PC-3 (cell line): ENCODE results near the gene ZNF117.

Experiments
- CTCF ChIP-seq: fragments of 300-600 bp; sonication (generic); conservative IDR thresholded peaks from 2 replicates; pipeline ENCODE4 v1.5.1; 2017; ENCODE audit warnings: antibody characterized with exemption, low read depth, mild to moderate bottlenecking, low read length
- EZH2 ChIP-seq: fragments of 300-600 bp; sonication (generic); IDR thresholded peaks from one replicate; pipeline ENCODE4 v1.6.1; 2017; ENCODE audit warnings: antibody characterized with exemption, mild to moderate bottlenecking, low read length; ENCODE audit not compliant: unreplicated experiment
- EZH2phosphoT487 ChIP-seq: fragments of 300-600 bp; sonication (generic); IDR thresholded peaks from 2 replicates; pipeline ENCODE4 v1.6.1; 2018; ENCODE audit warnings: mild to moderate bottlenecking, antibody characterized with exemption, low read length, borderline replicate concordance

DNA sequence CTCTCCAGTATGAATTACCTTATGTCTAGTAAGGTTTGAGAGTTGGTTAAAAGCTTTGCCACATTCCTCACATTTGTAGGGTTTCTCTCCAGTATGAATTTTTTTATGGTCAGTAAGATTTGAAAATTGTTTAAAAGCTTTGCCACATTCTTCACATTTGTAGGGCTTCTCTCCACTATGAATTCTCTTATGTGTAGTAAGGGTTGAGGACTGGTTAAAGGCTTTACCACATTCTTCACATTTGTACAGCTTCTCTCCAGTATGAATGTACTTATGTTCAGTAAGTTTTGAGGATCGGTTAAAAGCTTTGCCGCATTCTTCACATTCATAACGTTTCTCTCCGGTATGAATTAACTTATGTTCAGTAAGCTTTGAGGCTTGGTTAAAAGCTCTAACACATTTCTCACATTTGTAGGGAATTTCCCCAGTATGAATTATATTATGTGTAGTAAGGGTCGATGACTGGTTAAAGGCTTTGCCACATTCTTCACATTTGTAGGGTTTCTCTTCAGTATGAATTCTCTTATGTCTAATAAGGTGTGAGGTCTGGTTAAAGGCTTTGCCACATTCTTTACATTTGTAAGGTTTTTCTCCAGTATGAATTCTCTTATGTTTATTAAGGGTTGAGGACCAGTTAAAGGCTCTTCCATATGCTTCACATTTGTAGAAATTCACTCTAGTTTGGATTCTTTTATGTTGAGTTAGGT is 12.2 kb downstream of the ZNF117 start:
- TF ChIP-seq CTCF, result no peak
- no peak for TF ChIP-seq EZH2
- no peak for TF ChIP-seq EZH2phosphoT487
